Glutamatergic neuron (in vitro differentiated cells): ENCODE measurements around the gene LBX2. TPM values are rescaled to one million over a fixed set of nuclear protein-coding genes. Genes with fewer than 3 reads are reported as not detected.

ENCODE experiments used
- DNase-seq: peaks from one replicate; pipeline ENCODE4 v3.0.0; 2022
- H3K27ac Mint-ChIP-seq: one replicate; pipeline ENCODE4 v1.8.0; 2020; ENCODE audit warnings: mild to moderate bottlenecking, mixed read lengths, inconsistent platforms; ENCODE audit not compliant: unreplicated experiment
- H3K27me3 Mint-ChIP-seq: one replicate; pipeline ENCODE4 v1.8.0; 2020; ENCODE audit warnings: mild to moderate bottlenecking, moderate library complexity, mixed read lengths, inconsistent platforms; ENCODE audit not compliant: unreplicated experiment
- H3K36me3 Mint-ChIP-seq: one replicate; pipeline ENCODE4 v1.8.0; 2020; ENCODE audit warnings: mild to moderate bottlenecking, mixed read lengths, inconsistent platforms; ENCODE audit not compliant: unreplicated experiment
- H3K4me1 Mint-ChIP-seq: one replicate; pipeline ENCODE4 v1.8.0; 2020; ENCODE audit warnings: mild to moderate bottlenecking, low read depth, mixed read lengths, inconsistent platforms; ENCODE audit not compliant: unreplicated experiment
- H3K4me3 Mint-ChIP-seq: one replicate; pipeline ENCODE4 v1.8.0; 2020; ENCODE audit warnings: mild to moderate bottlenecking, mixed read lengths, inconsistent platforms; ENCODE audit not compliant: unreplicated experiment
- H3K9me3 Mint-ChIP-seq: one replicate; pipeline ENCODE4 v1.8.0; 2020; ENCODE audit warnings: mild to moderate bottlenecking, moderate library complexity, mixed read lengths, inconsistent platforms; ENCODE audit not compliant: unreplicated experiment
- CTCF ChIP-seq: fragments of 200-600 bp; sonication (generic); IDR thresholded peaks from one replicate; pipeline ENCODE4 v1.5.0; 2021; ENCODE audit not compliant: partially characterized antibody, unreplicated experiment
- total RNA-seq: library from RNA; stranded (reverse); fragmentation: NEBNext Ultra II Directional; extraction: Animal tissue kit (Norgen Biotek cat#: 25700); gene quantifications from one replicate; pipeline ENCODE4 v1.2.1, GENCODE V29; 2021; ENCODE audit not compliant: unreplicated experiment

Gene LBX2
- total RNA-seq, 1 donor from 2014 or later = 0.96 TPM

DNA sequence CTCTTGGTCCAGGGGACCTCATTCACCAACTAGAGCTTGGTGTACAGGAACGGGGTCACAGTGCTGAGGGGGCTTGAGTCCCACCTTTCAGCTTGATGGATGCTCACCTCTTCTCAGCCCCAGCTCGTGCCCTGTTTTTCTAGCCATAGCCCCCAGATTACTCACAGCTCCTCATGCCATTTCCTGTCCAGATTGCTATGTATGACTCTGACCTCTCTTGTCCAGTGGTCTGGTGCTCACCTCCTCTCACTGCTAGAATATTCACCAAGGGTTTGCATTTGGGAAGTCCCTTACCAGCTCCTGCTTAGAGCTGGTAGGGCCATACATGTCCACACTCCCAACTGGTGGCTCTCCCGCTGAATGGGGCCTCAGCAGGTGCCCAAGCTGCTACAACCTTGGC is 5.9 kb downstream of the LBX2 start:
- peaks cover 9% of the 10 kb centered on the region for H3K27me3 Mint-ChIP-seq
- H3K4me1 Mint-ChIP-seq = peaks cover 4% of the 10 kb centered on the region
- no peak overlapping the region for H3K27ac Mint-ChIP-seq
- DNase-seq = no peak
- peaks cover 2% of the 10 kb centered on the region for H3K9me3 Mint-ChIP-seq
- H3K4me3 Mint-ChIP-seq = no peak overlapping the region
- TF ChIP-seq CTCF = no peak
- H3K36me3 Mint-ChIP-seq = peaks cover 8% of the 10 kb centered on the region

DNA sequence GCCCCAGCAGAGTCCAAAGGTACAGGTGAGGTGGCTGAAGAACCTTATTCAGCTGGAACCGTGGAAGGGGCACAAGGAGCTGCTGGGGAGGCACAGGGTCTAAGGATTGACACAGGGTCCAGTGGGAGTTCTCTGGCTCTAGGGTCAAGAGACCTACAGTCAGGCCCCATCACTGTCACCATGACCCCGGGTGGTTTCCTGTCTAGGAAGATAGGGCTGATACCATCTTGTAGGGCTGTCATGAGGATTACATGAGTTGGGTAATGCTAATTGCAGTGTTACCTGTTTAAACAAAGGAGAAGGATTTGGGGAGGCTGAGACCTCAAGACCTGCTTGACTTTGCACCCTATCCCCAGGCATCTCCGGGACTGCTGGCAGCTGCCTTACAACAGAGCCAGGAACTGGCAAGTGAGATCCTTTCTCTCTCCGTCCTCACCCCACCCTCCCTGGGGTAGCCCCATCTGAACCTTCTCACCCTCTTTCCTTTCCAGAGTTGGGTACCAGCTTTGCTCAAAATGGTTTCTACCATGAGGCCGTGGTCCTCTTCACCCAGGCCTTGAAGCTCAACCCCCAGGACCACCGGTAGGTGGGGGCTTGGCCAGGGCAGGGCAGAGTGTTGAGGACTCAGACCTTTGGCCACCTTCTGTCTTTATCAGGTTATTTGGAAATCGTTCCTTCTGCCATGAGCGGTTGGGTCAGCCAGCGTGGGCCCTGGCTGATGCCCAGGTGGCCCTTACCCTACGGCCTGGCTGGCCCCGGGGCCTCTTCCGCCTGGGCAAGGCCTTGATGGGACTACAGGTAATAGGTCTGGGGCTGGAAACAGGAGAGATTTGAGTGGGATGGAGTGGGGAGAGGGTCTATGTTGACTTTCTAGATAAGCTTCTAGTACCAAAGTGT is 7.5 kb downstream of the LBX2 start:
- Mint-ChIP-seq H3K4me1 (no peaks in the 10 kb centered on the region), H3K27ac (no peak overlapping the region), H3K4me3 (no peak overlapping the region), H3K36me3 (peaks cover 8% of the 10 kb centered on the region), H3K27me3 (peaks cover 2% of the 10 kb centered on the region), H3K9me3 (peaks cover 2% of the 10 kb centered on the region)
- no peak for TF ChIP-seq CTCF
- DNase-seq = no peak

GRCh38 chr2:74489906-74490305 is 9.5 kb downstream of the LBX2 start:
- Mint-ChIP-seq H3K27ac (no peak overlapping the region), H3K27me3 (peaks cover 5% of the 10 kb centered on the region), H3K4me3 (no peak overlapping the region), H3K36me3 (no peaks in the 10 kb centered on the region), H3K4me1 (no peaks in the 10 kb centered on the region), H3K9me3 (peaks cover 2% of the 10 kb centered on the region)
- DNase-seq = no peak
- TF ChIP-seq CTCF = no peak

DNA sequence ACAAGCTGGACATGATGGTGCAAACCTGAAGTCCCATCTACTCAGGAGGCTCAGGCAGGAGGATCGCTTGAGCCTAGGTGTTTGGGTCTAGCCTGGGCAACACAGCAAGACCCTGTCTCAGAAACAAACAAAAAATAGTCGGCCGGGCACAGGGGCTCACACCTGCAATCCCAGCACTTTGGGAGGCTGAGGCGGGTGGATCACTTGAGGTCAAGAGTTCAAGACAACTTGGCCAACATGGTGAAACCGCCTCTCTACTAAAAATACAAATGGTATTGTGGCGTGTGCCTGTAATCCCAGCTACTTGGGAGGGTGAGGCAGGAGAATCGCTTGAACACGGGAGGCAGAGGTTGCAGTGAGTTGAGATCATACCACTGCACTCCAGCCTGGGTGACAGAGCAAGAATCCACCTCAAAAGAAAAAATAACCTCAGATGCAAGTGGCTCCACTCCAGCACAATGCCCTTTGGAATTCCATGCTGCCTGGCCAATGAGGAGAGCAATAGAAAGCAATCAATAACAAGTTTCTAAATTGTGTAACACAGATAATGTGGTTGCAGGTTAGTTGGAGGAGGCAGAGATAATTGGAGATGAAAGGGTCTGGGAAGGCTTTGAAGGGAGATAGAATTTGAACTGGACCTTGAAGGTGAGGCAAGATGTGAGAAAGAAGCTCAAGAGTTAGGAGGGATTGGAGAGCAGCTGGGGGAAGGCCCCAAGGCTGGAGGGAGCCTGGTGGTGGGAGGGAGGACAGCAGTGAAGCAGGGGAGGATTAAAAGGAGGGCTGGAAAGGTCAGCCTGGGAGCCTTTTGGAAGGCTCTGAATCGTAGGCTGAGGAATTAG is 10.5 kb downstream of the LBX2 start:
- no peak overlapping the region for H3K27ac Mint-ChIP-seq
- peak overlapping the region; percentile 53 for H3K4me3 Mint-ChIP-seq
- no peak for DNase-seq
- H3K9me3 Mint-ChIP-seq = peaks cover 1% of the 10 kb centered on the region
- no peaks in the 10 kb centered on the region for H3K4me1 Mint-ChIP-seq
- H3K27me3 Mint-ChIP-seq = peaks cover 5% of the 10 kb centered on the region
- TF ChIP-seq CTCF = no peak
- H3K36me3 Mint-ChIP-seq = no peaks in the 10 kb centered on the region
